Measurements from ENCODE around the gene BIN1. TPM values are rescaled to one million over a fixed set of nuclear protein-coding genes. Genes with fewer than 3 reads are reported as not detected.
A peak's percentile ranks its signal among the peaks of the same experiment; 100 is the strongest.

BIN1 gene
- total and polyA plus RNA-seq, 8 donors, result 32.0 to 98.7 (median 76.7) TPM

DNA sequence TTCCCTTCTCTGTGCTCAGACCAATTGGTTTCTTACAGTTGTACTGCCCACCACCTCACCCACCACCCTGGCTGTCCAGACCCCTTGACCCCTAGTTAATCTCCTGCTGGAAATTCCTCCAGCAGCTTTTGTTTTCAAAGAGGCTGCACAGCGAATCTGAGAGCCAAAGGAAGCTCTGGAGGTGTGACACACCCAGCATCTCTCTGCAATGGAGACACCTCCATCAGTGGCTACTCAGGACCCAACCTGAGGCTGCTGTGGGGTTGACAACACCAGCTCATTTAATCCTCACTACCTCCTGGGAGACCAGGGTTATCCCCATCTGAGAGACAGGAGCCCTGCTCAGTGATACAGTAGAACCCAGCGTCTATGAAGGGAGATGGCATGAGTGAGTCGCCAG lies 86.4 kb downstream of the BIN1 start:
- intact Hi-C loops (cut with DNase I), result no loop called here
- H3K27ac ChIP-seq, result no peak overlapping the region
- no peak for ATAC-seq
- peaks cover 0 to 6% of the 10 kb centered on the region in 2 donors for H3K9me3 ChIP-seq
- no peaks in the 10 kb centered on the region for H3K36me3 ChIP-seq
- DNase-seq, result no peak
- TF ChIP-seq, protein P1, sequence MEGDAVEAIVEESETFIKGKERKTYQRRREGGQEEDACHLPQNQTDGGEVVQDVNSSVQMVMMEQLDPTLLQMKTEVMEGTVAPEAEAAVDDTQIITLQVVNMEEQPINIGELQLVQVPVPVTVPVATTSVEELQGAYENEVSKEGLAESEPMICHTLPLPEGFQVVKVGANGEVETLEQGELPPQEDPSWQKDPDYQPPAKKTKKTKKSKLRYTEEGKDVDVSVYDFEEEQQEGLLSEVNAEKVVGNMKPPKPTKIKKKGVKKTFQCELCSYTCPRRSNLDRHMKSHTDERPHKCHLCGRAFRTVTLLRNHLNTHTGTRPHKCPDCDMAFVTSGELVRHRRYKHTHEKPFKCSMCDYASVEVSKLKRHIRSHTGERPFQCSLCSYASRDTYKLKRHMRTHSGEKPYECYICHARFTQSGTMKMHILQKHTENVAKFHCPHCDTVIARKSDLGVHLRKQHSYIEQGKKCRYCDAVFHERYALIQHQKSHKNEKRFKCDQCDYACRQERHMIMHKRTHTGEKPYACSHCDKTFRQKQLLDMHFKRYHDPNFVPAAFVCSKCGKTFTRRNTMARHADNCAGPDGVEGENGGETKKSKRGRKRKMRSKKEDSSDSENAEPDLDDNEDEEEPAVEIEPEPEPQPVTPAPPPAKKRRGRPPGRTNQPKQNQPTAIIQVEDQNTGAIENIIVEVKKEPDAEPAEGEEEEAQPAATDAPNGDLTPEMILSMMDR (IDR thresholded peaks at IDR 0.05), result no peak
- peaks cover 6 to 12% of the 10 kb centered on the region in 2 donors for H3K27me3 ChIP-seq
- H3K4me1 ChIP-seq, result peaks cover 0 to 7% of the 10 kb centered on the region in 2 donors
- no peak overlapping the region for H3K4me3 ChIP-seq

- Histone ChIP-seq H3K4me1 (no peaks in the 10 kb centered on the region), H3K27ac (no peak overlapping the region)
- no peak for ATAC-seq
These were observed 89.4 kb downstream of the BIN1 start for GRCh38 chr2:127017548-127017947.

DNA sequence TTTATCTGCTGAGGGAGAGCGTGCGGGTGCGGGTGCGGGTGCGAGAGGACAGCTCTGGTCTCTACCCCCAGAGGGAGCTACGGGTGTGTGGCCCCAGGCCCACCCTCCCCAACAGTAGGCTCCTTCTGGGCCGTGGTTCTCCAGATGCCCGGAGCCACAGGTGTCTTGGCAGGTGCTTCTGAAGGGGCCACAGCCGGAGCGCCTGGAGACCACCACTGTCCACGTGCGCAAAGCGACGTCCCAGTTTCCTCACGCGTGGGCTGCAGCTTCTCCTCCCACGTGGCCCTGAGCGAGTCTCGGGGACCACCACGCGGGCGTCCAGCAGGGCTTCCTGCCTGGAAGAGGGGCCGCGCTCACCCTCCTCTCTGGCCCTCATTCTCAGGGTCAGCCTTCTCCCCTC lies 90.6 kb downstream of the BIN1 start:
- Histone ChIP-seq H3K27ac (no peak overlapping the region), H3K4me3 (no peak overlapping the region), H3K4me1 (no peaks in the 10 kb centered on the region), H3K27me3 (no peaks in the 10 kb centered on the region), H3K9me3 (no peaks in the 10 kb centered on the region), H3K36me3 (no peaks in the 10 kb centered on the region)
- ATAC-seq, result no peak
- TF ChIP-seq, protein P1 (IDR thresholded peaks at IDR 0.05), result no peak
- DNase-seq, result no peak
- intact Hi-C loops (cut with DNase I), result no loop called here

More at GRCh38 chr2:127017548-127017947, 89.4 kb downstream of the BIN1 start:
- H3K36me3 ChIP-seq, result no peaks in the 10 kb centered on the region
- H3K9me3 ChIP-seq, result no peaks in the 10 kb centered on the region
- H3K27me3 ChIP-seq, result no peaks in the 10 kb centered on the region
- intact Hi-C loops (cut with DNase I), result no loop called here
- TF ChIP-seq, protein P1 (IDR thresholded peaks at IDR 0.05), result no peak
- no peak for DNase-seq
- H3K4me3 ChIP-seq, result no peak overlapping the region

DNA sequence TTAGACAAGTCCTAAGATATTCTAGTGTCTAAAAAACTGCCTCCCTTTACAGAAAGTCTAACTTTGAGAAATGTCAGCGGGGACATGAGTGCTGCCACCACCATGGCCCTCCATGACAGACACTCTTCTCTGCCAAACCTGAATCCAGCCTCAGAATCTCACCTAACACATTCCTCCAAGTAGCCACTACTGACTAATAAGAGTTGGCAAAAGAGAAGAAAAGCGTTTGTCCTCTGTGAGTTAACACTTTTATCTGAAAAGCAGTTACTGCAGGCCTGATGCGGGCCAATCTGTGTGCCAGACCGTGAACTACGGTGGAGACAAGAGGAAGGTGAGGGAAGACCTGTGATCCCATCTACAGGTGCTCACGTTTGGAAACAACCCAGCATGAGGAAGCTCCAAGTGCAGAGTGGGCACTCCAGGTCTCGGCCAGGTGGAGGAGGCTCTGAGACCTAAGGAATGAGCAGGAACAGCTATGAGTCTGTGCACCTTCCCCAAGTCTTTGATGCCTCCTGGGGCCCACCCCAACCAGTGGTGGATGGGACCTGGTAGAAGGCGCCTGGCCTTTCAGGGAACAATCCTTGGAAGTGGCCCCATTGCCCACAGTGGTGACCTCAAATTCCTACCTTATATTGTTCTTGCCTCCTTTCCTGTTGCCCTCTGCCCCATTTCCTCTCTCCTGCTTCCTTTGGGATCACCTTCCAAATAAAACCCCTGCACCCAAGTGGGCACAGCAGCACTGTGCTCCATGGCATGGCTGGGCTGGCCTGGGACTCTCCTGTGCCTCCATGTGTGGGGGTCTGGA lies 91.6 kb downstream of the BIN1 start:
- DNase-seq (no peak), ATAC-seq (no peak)
- Histone ChIP-seq H3K27ac (no peak overlapping the region), H3K27me3 (no peaks in the 10 kb centered on the region), H3K9me3 (no peaks in the 10 kb centered on the region), H3K4me3 (no peak overlapping the region), H3K4me1 (no peaks in the 10 kb centered on the region), H3K36me3 (no peaks in the 10 kb centered on the region)
- TF ChIP-seq, protein P1 (IDR thresholded peaks at IDR 0.05), result no peak
- intact Hi-C loops (cut with DNase I), result no loop called here

DNA sequence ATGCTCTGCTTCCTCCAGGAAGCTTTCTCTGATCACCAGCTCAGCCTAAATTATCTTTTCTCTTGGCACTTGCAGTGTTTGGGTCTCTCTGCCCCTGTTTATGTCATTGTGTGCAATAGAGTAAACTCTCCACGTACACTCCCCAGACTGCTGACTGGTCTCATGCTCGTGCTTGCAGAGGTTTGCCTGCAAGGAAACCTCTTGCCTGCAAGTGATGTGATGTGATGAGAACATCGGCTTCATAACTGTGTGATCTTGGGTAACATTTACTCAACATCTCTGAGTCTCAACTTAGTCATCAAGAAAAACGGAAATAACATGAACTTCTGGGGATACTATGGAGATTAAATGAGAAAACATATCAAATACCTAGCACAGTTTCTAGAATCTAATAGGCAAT lies 92.3 kb downstream of the BIN1 start:
- TF ChIP-seq, protein P1 (IDR thresholded peaks at IDR 0.05), result no peak
- H3K36me3 ChIP-seq, result no peaks in the 10 kb centered on the region

More for the DNA sequence above, 92.3 kb downstream of the BIN1 start:
- DNase-seq (no peak), ATAC-seq (peak; percentile 30)
- Histone ChIP-seq H3K4me3 (no peak overlapping the region), H3K4me1 (no peaks in the 10 kb centered on the region), H3K9me3 (no peaks in the 10 kb centered on the region), H3K27ac (no peak overlapping the region), H3K27me3 (no peaks in the 10 kb centered on the region)
- intact Hi-C loops (cut with DNase I), result no loop called here
